ENCODE results near the gene SPTBN4. TPM values are rescaled to one million over a fixed set of nuclear protein-coding genes. Genes with fewer than 3 reads are reported as not detected.

SPTBN4 gene
- total RNA-seq, 1 experiment from 2014 or later = 0.82 TPM

DNA sequence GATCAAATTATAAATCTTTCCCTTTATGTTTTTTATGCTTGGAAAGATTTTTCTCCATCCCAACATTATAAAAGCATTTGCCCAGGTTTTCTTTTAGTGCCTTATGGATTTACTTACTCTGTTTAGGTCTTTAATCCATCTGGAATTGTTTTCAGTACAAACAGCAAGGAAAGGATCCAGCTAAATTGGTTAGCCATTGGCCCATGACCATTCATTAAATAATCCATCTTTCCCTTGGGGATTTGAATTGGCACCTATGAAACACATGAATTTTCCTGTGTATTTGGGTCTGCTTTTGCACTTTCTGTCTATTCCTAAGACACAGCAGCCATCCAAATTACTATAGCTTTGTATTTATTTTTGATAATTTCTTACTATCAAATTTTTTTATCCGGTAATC lies 81.0 kb downstream of the SPTBN4 start:
- H3K4me1 Mint-ChIP-seq (ENCODE audit: low read depth, unreplicated experiment) = peaks cover 7% of the 10 kb centered on the region
- no peaks in the 10 kb centered on the region for H3K27me3 ChIP-seq (replicated peaks; ENCODE audit: control insufficient read depth, insufficient read depth, low read length)
- H3K9me3 Mint-ChIP-seq (ENCODE audit: unreplicated experiment) = no peaks in the 10 kb centered on the region
- TF ChIP-seq, protein P1, sequence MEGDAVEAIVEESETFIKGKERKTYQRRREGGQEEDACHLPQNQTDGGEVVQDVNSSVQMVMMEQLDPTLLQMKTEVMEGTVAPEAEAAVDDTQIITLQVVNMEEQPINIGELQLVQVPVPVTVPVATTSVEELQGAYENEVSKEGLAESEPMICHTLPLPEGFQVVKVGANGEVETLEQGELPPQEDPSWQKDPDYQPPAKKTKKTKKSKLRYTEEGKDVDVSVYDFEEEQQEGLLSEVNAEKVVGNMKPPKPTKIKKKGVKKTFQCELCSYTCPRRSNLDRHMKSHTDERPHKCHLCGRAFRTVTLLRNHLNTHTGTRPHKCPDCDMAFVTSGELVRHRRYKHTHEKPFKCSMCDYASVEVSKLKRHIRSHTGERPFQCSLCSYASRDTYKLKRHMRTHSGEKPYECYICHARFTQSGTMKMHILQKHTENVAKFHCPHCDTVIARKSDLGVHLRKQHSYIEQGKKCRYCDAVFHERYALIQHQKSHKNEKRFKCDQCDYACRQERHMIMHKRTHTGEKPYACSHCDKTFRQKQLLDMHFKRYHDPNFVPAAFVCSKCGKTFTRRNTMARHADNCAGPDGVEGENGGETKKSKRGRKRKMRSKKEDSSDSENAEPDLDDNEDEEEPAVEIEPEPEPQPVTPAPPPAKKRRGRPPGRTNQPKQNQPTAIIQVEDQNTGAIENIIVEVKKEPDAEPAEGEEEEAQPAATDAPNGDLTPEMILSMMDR (IDR thresholded peaks at IDR 0.05; ENCODE audit: insufficient read depth in 1 of 2, low read depth in 1 of 2, low read length in 1 of 2, severe bottlenecking in 1 of 2, unreplicated experiment in 1 of 2) = no peak
- H3K36me3 ChIP-seq (ENCODE audit: control insufficient read depth, insufficient read depth, low read length) = no peaks in the 10 kb centered on the region
- POLR2A ChIA-PET = no interaction called here
- 0 out of 2 replicates have a peak, but pooled peaks cover 7% of the 10 kb centered on the region for H3K4me1 ChIP-seq
- no peak overlapping the region for H3K4me3 ChIP-seq (ENCODE audit: low read depth, low read length)
- no peak for DNase-seq
- H3K27me3 Mint-ChIP-seq (ENCODE audit: insufficient read depth, unreplicated experiment) = no peaks in the 10 kb centered on the region
- intact Hi-C loops (cut with micrococcal nuclease; ENCODE audit: unreplicated experiment) = loop anchor here (2.0 kb wide), 1 partner anchor 51 kb away; no protein-coding TSS in a partner anchor
- BruUV-seq (replicated peaks) = no TSS peak
- H3K4me3 Mint-ChIP-seq (ENCODE audit: unreplicated experiment) = no peak overlapping the region
- CTCF ChIA-PET = no interaction called here
- no peaks in the 10 kb centered on the region for H3K36me3 Mint-ChIP-seq (ENCODE audit: insufficient read depth, unreplicated experiment)
- H3K27ac Mint-ChIP-seq (ENCODE audit: unreplicated experiment) = no peak overlapping the region
- peaks cover 6% of the 10 kb centered on the region; the same call in 1 of the 2 replicates for H3K9me3 ChIP-seq

DNA sequence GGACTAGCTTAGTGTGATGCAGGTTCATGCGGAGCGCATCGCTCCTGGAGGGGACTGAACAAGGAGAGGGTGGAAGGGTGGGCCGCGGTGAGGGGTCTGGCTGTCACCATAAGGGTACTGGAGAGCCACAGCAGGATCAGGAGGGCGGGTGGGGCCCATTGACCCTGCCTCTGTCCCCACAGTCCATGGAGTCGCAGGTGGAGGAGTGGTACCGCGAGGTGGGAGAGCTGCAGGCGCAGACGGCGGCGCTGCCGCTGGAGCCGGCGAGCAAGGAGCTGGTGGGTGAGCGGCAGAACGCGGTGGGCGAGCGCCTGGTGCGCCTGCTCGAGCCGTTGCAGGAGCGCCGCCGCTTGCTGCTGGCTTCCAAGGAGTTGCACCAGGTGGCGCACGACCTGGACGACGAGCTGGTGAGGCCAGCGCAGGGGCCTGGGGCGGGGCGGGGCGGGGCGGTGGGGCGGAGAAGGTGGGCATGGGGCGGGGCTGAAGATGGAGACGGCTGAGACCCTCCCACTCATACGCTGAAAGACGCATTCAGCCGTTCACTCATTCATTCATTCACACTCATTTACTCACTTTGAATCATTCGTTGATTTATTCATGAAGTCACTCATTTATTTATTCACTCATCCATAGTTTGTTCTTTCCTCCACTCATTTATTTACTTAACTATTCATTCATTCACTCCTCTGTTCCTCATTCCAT lies 82.4 kb downstream of the SPTBN4 start:
- TF ChIP-seq, protein P1 (IDR thresholded peaks at IDR 0.05; ENCODE audit: insufficient read depth in 1 of 2, low read depth in 1 of 2, low read length in 1 of 2, severe bottlenecking in 1 of 2, unreplicated experiment in 1 of 2) = peak; percentile 54 to 71
- Histone ChIP-seq H3K9me3 (peaks cover 6% of the 10 kb centered on the region; the same call in 1 of the 2 replicates), H3K4me3 (ENCODE audit: low read depth, low read length) (peak overlapping the region; percentile 6; the same call in 1 of the 2 replicates), H3K4me1 (0 out of 2 replicates have a peak, but pooled peaks cover 10% of the 10 kb centered on the region), H3K36me3 (ENCODE audit: control insufficient read depth, insufficient read depth, low read length) (no peaks in the 10 kb centered on the region), H3K27me3 (replicated peaks; ENCODE audit: control insufficient read depth, insufficient read depth, low read length) (no peaks in the 10 kb centered on the region; the same call in 1 of the 2 replicates)
- BruUV-seq (replicated peaks) = no TSS peak
- H3K27ac Mint-ChIP-seq (ENCODE audit: unreplicated experiment) = no peak overlapping the region
- peaks cover 8% of the 10 kb centered on the region for H3K27me3 Mint-ChIP-seq (ENCODE audit: insufficient read depth, unreplicated experiment)
- peaks cover 7% of the 10 kb centered on the region for H3K4me1 Mint-ChIP-seq (ENCODE audit: low read depth, unreplicated experiment)
- no peaks in the 10 kb centered on the region for H3K9me3 Mint-ChIP-seq (ENCODE audit: unreplicated experiment)
- CTCF ChIA-PET = interaction anchor here (0.5 to 1.3 kb wide), 14 partner anchors 11 to 611 kb away, joined by 3 to 20 read pairs (median 5); partner anchors contain the start of genes BLVRB and LTBP4
- peak; percentile 83 to 88 for DNase-seq
- no peaks in the 10 kb centered on the region for H3K36me3 Mint-ChIP-seq (ENCODE audit: insufficient read depth, unreplicated experiment)
- peak overlapping the region; percentile 62 for H3K4me3 Mint-ChIP-seq (ENCODE audit: unreplicated experiment)
- intact Hi-C loops (cut with micrococcal nuclease; ENCODE audit: unreplicated experiment) = loop anchor here (2.0 kb wide), 1 partner anchor 50 kb away; no protein-coding TSS in a partner anchor
- POLR2A ChIA-PET = no interaction called here

DNA sequence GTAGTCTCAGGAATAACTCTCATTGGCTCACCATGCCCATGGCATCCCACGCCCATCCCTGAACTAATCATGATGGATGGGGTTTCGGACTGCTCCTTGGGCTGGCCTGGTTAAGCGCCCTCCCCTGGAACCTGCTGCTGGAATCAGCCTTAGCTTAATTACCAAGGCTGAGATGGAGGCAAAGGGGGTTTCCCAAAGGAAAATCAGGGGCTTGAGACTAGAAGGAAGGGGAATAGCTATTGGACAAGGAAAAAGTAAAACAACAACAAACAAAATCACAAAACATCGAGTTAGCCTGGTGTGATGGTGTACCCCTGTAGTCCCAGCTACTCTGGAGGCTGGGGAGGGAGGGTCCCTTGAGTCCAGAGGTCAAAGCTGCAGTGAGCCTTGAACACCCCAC lies 84.2 kb downstream of the SPTBN4 start:
- Mint-ChIP-seq H3K4me3 (ENCODE audit: unreplicated experiment) (no peak overlapping the region), H3K27me3 (ENCODE audit: insufficient read depth, unreplicated experiment) (peaks cover 23% of the 10 kb centered on the region), H3K9me3 (ENCODE audit: unreplicated experiment) (no peaks in the 10 kb centered on the region), H3K4me1 (ENCODE audit: low read depth, unreplicated experiment) (peaks cover 11% of the 10 kb centered on the region), H3K36me3 (ENCODE audit: insufficient read depth, unreplicated experiment) (no peaks in the 10 kb centered on the region), H3K27ac (ENCODE audit: unreplicated experiment) (no peak overlapping the region)
- BruUV-seq (replicated peaks) = no TSS peak
- Histone ChIP-seq H3K4me3 (ENCODE audit: low read depth, low read length) (no peak overlapping the region), H3K36me3 (ENCODE audit: control insufficient read depth, insufficient read depth, low read length) (no peaks in the 10 kb centered on the region), H3K27me3 (replicated peaks; ENCODE audit: control insufficient read depth, insufficient read depth, low read length) (no peaks in the 10 kb centered on the region; the same call in 1 of the 2 replicates), H3K9me3 (peaks cover 6% of the 10 kb centered on the region; the same call in 1 of the 2 replicates), H3K4me1 (0 out of 2 replicates have a peak, but pooled peaks cover 10% of the 10 kb centered on the region)
- TF ChIP-seq, protein P1 (IDR thresholded peaks at IDR 0.05; ENCODE audit: insufficient read depth in 1 of 2, low read depth in 1 of 2, low read length in 1 of 2, severe bottlenecking in 1 of 2, unreplicated experiment in 1 of 2) = no peak
- intact Hi-C loops (cut with micrococcal nuclease; ENCODE audit: unreplicated experiment) = loop anchor here (1.0 kb wide), 1 partner anchor 19 kb away; no protein-coding TSS in a partner anchor
- no peak for DNase-seq
- ChIA-PET CTCF (interaction anchor here (0.7 to 1.8 kb wide), 2 partner anchors 9 to 342 kb away, joined by 3 read pairs; no protein-coding TSS in a partner anchor), POLR2A (interaction anchor here (0.6 to 0.7 kb wide), 2 partner anchors 12 to 130 kb away, joined by 5 read pairs; no protein-coding TSS in a partner anchor)
